H1 (cell line): ENCODE results near the gene ADD3. TPM values are rescaled to one million over a fixed set of nuclear protein-coding genes. Genes with fewer than 3 reads are reported as not detected.
"Not testable (repeated sequence)": the region's sequence is repeated elsewhere in the genome, so short reads cannot be mapped to it uniquely, and the experiment has no call there.

Experiments used
- CTCF ChIA-PET: fragments of 300-600 bp; sonication (Branson Sonifier 250); formaldehyde crosslinking; loops from one replicate; lab custom pipeline; 2021; ENCODE audit not compliant: partially characterized antibody; lab: Charles Lee
- POLR2A ChIA-PET: fragments of 300-600 bp; sonication (Branson Sonifier 250); formaldehyde crosslinking; loops from one replicate; lab custom pipeline; 2021; ENCODE audit warnings: inconsistent platforms; ENCODE audit not compliant: partially characterized antibody; lab: Charles Lee
- DNase-seq, 2 experiments: peaks; one replicate each; pipeline versions ENCODE4 v3.0.0 to v3.0.0-alpha.2; 2010 to 2022; ENCODE audit warnings: low spot score in 2 of 2, low read depth in 1 of 2, mixed read lengths in 1 of 2
- FAIRE-seq: peaks from 2 replicates; lab custom pipeline; 2011; peaks lifted over from hg19 to GRCh38; lab: Jason Lieb, UNC
- H2AFZ ChIP-seq: 2 replicates; pipeline ENCODE4 v1.8.1; 2012; ENCODE audit warnings: low read length, inconsistent platforms
- H2AK5ac ChIP-seq: 2 replicates; pipeline ENCODE4 v1.6.1; 2013; ENCODE audit warnings: low read depth, low read length
- H2BK120ac ChIP-seq: replicated peaks from 2 replicates; pipeline ENCODE3; 2013; ENCODE audit warnings: low read depth, low read length, inconsistent platforms
- H2BK12ac ChIP-seq: 2 replicates; pipeline ENCODE4 v1.6.1; 2013; ENCODE audit warnings: low read depth, low read length
- H2BK15ac ChIP-seq: 2 replicates; pipeline ENCODE4 v1.6.1; 2013; ENCODE audit warnings: low read length
- H2BK20ac ChIP-seq: 2 replicates; pipeline ENCODE4 v1.6.1; 2013; ENCODE audit warnings: low read length
- H2BK5ac ChIP-seq: 2 replicates; pipeline ENCODE4 v1.6.1; 2013; ENCODE audit warnings: low read depth, low read length
- H3K14ac ChIP-seq: 2 replicates; pipeline ENCODE4 v1.6.1; 2013; ENCODE audit warnings: inconsistent platforms; ENCODE audit not compliant: insufficient read length
- H3K18ac ChIP-seq: 2 replicates; pipeline ENCODE4 v1.6.1; 2013; ENCODE audit warnings: low read length; ENCODE audit errors: extremely low read depth
- H3K23ac ChIP-seq: 2 replicates; pipeline ENCODE4 v1.6.1; 2013; ENCODE audit warnings: inconsistent platforms; ENCODE audit not compliant: insufficient read length
- H3K23me2 ChIP-seq: 2 replicates; pipeline ENCODE4 v1.6.1; 2013; ENCODE audit warnings: low read depth, low read length
- H3K27ac ChIP-seq: 2 replicates; pipeline ENCODE4 v1.6.1; 2011; ENCODE audit warnings: low read depth, low read length, inconsistent platforms
- H3K27me3 ChIP-seq, 4 experiments: replicated peaks in 1 of 4; 1 replicate in 1 of 4; 2 replicates in 3 of 4; pipeline versions ENCODE4 v1.6.1 to v1.8.1; 2011 to 2013; ENCODE audit warnings: low read length in 3 of 4, mild to moderate bottlenecking in 3 of 4, inconsistent platforms in 2 of 4, mixed read lengths in 2 of 4, moderate library complexity in 1 of 4; ENCODE audit not compliant: control insufficient read depth in 3 of 4, insufficient read depth in 3 of 4; ENCODE audit errors: extremely low read depth in 1 of 4
- H3K36me3 ChIP-seq, 4 experiments: 2 replicates each; pipeline versions ENCODE4 v1.6.1 to v1.8.1; 2011 to 2013; ENCODE audit warnings: mild to moderate bottlenecking in 4 of 4, low read length in 3 of 4, moderate library complexity in 2 of 4, control low read depth in 1 of 4, inconsistent platforms in 1 of 4; ENCODE audit not compliant: insufficient read depth in 4 of 4, control insufficient read depth in 2 of 4
- H3K4ac ChIP-seq: replicated peaks from 2 replicates; pipeline ENCODE3; 2013; ENCODE audit warnings: low read length, low read depth, mixed read lengths, inconsistent platforms; ENCODE audit not compliant: insufficient read length
- H3K4me1 ChIP-seq, 4 experiments: replicated peaks in 1 of 4; 1 replicate in 1 of 4; 2 replicates in 3 of 4; pipeline versions ENCODE4 v1.6.1 to v1.8.1; 2011 to 2013; ENCODE audit warnings: low read length in 3 of 4, inconsistent platforms in 2 of 4, mixed read lengths in 1 of 4; ENCODE audit not compliant: insufficient read depth in 4 of 4, control insufficient read depth in 3 of 4
- H3K4me2 ChIP-seq, 2 experiments: 2 replicates each; pipeline versions ENCODE4 v1.6.1 to v1.8.1; 2011 to 2013; ENCODE audit warnings: low read depth in 2 of 2, low read length in 2 of 2, control low read depth in 1 of 2, inconsistent platforms in 1 of 2, mild to moderate bottlenecking in 1 of 2; ENCODE audit not compliant: insufficient read depth in 1 of 2
- H3K4me3 ChIP-seq, 4 experiments: fragments of 200-600, 300-600 bp in 1 of 4; sonication (generic), shearing (Covaris generic), sonication (Bioruptor Twin) in 1 of 4; 2 replicates each; pipeline versions ENCODE4 v1.5.1 to v1.8.1; 2011 to 2016; ENCODE audit warnings: low read length in 4 of 4, low read depth in 3 of 4, control low read depth in 2 of 4, inconsistent platforms in 2 of 4, mild to moderate bottlenecking in 2 of 4, mixed read lengths in 1 of 4, moderate library complexity in 1 of 4; ENCODE audit not compliant: insufficient read depth in 2 of 4; ENCODE audit errors: extremely low read depth in 1 of 4
- H3K56ac ChIP-seq: replicated peaks from 2 replicates; pipeline ENCODE3; 2013; ENCODE audit warnings: low read depth, mild to moderate bottlenecking, mixed read lengths, low read length, inconsistent platforms; ENCODE audit not compliant: insufficient read length
- H3K79me1 ChIP-seq: 2 replicates; pipeline ENCODE4 v1.6.1; 2013; ENCODE audit warnings: low read depth, low read length, control low read depth
- H3K79me2 ChIP-seq, 2 experiments: 2 replicates each; pipeline versions ENCODE4 v1.6.1 to v1.8.1; 2012 to 2013; ENCODE audit warnings: low read length in 2 of 2, mild to moderate bottlenecking in 2 of 2, inconsistent platforms in 1 of 2; ENCODE audit not compliant: insufficient read depth in 2 of 2, control insufficient read depth in 1 of 2
- H3K9ac ChIP-seq, 4 experiments: replicated peaks in 1 of 4; 1 replicate in 1 of 4; 2 replicates in 3 of 4; pipeline versions ENCODE4 v1.6.1 to v1.8.1; 2011 to 2013; ENCODE audit warnings: low read depth in 3 of 4, low read length in 3 of 4, control low read depth in 2 of 4, mild to moderate bottlenecking in 2 of 4, moderate library complexity in 2 of 4, inconsistent platforms in 1 of 4; ENCODE audit errors: extremely low read depth in 1 of 4
- H3K9me3 ChIP-seq, 2 experiments: 2 replicates each; pipeline versions ENCODE4 v1.6.1 to v1.8.1; 2012 to 2013; ENCODE audit warnings: mild to moderate bottlenecking in 2 of 2, moderate library complexity in 2 of 2, control low read depth in 1 of 2, inconsistent platforms in 1 of 2, low read depth in 1 of 2, low read length in 1 of 2, mixed read lengths in 1 of 2; ENCODE audit not compliant: insufficient read depth in 2 of 2
- H4K20me1 ChIP-seq, 2 experiments: replicated peaks in 1 of 2; 2 replicates each; pipeline versions ENCODE3 to v1.8.1; 2011 to 2013; ENCODE audit warnings: inconsistent platforms in 2 of 2, low read length in 2 of 2, mild to moderate bottlenecking in 1 of 2; ENCODE audit not compliant: insufficient read depth in 2 of 2, control insufficient read depth in 1 of 2
- H4K5ac ChIP-seq: 2 replicates; pipeline ENCODE4 v1.6.1; 2013; ENCODE audit warnings: low read length, low read depth, mixed read lengths, inconsistent platforms; ENCODE audit not compliant: insufficient read length
- H4K8ac ChIP-seq: 2 replicates; pipeline ENCODE4 v1.8.0; 2013; ENCODE audit warnings: mild to moderate bottlenecking, moderate library complexity, low read length, inconsistent platforms; ENCODE audit not compliant: insufficient read depth; ENCODE audit errors: extremely low read depth
- H4K91ac ChIP-seq: replicated peaks from 2 replicates; pipeline ENCODE3; 2013; ENCODE audit warnings: low read length, mixed read lengths, inconsistent platforms; ENCODE audit not compliant: insufficient read length
- BRCA1 ChIP-seq: IDR thresholded peaks from 2 replicates; pipeline ENCODE4 v1.6.1; 2012; ENCODE audit warnings: low read depth, low read length, improper control_type of control experiment
- CBX5 ChIP-seq: fragments of 300-800, 300-1000 bp; sonication (generic); IDR thresholded peaks from 2 replicates; pipeline ENCODE4 v1.7.1; 2016; ENCODE audit warnings: antibody characterized with exemption, low read length, low read depth
- EZH2 ChIP-seq: fragments of 200-600 bp; sonication (generic); IDR thresholded peaks from 2 replicates; pipeline ENCODE4 v1.7.1; 2012; ENCODE audit warnings: low read depth, mild to moderate bottlenecking, moderate library complexity, low read length, inconsistent platforms; ENCODE audit not compliant: severe bottlenecking
- FOSL1 ChIP-seq: IDR thresholded peaks from 2 replicates; pipeline ENCODE4 v1.6.1; 2011; ENCODE audit warnings: mild to moderate bottlenecking, low read depth, low read length, moderate library complexity; ENCODE audit not compliant: insufficient read depth
- HDAC6 ChIP-seq: IDR thresholded peaks from one replicate; pipeline ENCODE4 v1.7.1; 2012; ENCODE audit warnings: low read depth, mild to moderate bottlenecking, inconsistent platforms, low read length, moderate library complexity
- SP4 ChIP-seq: IDR thresholded peaks from 2 replicates; pipeline ENCODE4 v1.6.1; 2012; ENCODE audit warnings: low read length, inconsistent platforms
- ZNF274 ChIP-seq: IDR thresholded peaks from 2 replicates; pipeline ENCODE4 v1.7.0; 2012; ENCODE audit warnings: low read length, borderline replicate concordance; ENCODE audit errors: extremely low read depth
- WGBS, 2 experiments: shearing (Covaris generic) in 1 of 2; methylation state at CpG; one replicate each; pipeline versions ENCODE4 v1.1.6 to v1.1.7; 2013 to 2015; ENCODE audit warnings: low lambda C conversion rate in 2 of 2, mixed read lengths in 2 of 2, inconsistent platforms in 1 of 2, low coverage in 1 of 2, missing lambda C conversion rate in 1 of 2; ENCODE audit not compliant: insufficient replicate concordance in 2 of 2, insufficient coverage in 1 of 2, insufficient read length in 1 of 2; ENCODE audit errors: extremely low coverage in 1 of 2, missing lambda C conversion rate in 1 of 2; 5-methylcytosine and 5-hydroxymethylcytosine counted together
- polyA plus RNA-seq, 7 experiments: library from polyadenylated mRNA; depleted of rRNA in 3 of 7; stranded (reverse) in 5 of 7; unstranded in 2 of 7; fragments of >200 nt in 5 of 7; fragments of 200-250 nt in 2 of 7; gene quantifications; 1 replicate in 5 of 7; 2 replicates in 1 of 7; 4 replicates in 1 of 7; pipeline versions ENCODE4 v1.2.1 to v1.2.3, GENCODE V29; 2011 to 2013; ENCODE audit warnings: missing spikeins in 2 of 7, mixed read lengths in 2 of 7
- total RNA-seq: library from RNA; stranded (reverse); fragmentation: NEBNext Ultra II Directional; extraction: Animal tissue kit (Norgen Biotek cat#: 25700); gene quantifications from 2 replicates; pipeline ENCODE4 v1.2.1, GENCODE V29; 2021
- TF ChIP-seq, protein P1 (sequence below): IDR thresholded peaks from 2 replicates; pipeline ENCODE4 v1.6.1; 2012; ENCODE audit warnings: low read length, inconsistent platforms

Gene ADD3
- total and polyA plus RNA-seq, 2 of the 8 experiments (the other 6 are each of a cell fraction or from before 2014, with no cell fraction given), result 44.7 to 85.6 TPM

DNA sequence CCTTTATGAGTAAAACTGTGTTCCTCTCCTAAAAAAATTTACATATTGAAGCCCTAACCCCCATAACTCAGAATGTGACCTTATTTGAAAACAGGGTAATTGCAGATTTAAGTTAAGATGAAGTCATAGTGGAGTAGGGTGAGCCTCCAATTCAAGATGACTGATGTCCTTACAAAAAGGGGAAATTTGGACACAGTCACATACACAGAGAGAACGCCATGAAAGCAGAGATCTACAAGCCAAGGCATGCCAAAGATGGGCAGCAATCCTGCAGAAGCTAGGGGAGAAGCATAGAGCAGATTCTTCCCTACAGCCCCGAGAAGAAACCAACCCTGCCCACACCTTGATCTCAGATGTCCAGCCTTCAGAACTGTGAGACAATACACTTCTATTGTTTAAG lies 23.8 kb upstream of the ADD3 start (continued):
- TF ChIP-seq EZH2 (no peak), ZNF274 (no peak), BRCA1 (no peak), CBX5 (no peak), HDAC6 (no peak), SP4 (no peak), FOSL1 (no peak)
- TF ChIP-seq, protein P1, sequence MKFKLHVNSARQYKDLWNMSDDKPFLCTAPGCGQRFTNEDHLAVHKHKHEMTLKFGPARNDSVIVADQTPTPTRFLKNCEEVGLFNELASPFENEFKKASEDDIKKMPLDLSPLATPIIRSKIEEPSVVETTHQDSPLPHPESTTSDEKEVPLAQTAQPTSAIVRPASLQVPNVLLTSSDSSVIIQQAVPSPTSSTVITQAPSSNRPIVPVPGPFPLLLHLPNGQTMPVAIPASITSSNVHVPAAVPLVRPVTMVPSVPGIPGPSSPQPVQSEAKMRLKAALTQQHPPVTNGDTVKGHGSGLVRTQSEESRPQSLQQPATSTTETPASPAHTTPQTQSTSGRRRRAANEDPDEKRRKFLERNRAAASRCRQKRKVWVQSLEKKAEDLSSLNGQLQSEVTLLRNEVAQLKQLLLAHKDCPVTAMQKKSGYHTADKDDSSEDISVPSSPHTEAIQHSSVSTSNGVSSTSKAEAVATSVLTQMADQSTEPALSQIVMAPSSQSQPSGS, result no peak

DNA sequence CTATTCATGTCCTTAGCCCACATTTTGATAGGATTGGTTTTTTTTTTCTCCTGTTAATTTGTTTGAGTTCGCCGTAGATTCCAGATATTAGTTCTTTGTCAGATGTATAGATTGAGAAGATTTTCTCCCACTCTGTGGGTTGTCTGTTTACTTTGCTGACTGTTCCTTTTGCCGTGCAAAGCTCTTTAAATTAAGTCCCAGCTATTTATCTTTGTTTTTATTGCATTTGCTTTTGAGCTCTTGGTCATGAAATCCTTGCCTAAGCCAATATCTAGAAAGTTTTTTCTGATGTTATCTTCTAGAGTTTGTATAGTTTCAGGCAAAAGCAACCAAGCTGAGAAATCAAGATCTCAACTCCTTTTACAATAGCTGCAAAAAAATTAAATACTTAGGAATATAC lies 22.0 kb upstream of the ADD3 start:
- H2AK5ac ChIP-seq, H3K79me1 ChIP-seq, H3K23ac ChIP-seq, DNase-seq, H3K18ac ChIP-seq, H2BK12ac ChIP-seq, H4K91ac ChIP-seq, H3K36me3 ChIP-seq, H4K8ac ChIP-seq, H3K9ac ChIP-seq, H4K5ac ChIP-seq, H3K56ac ChIP-seq, H3K4ac ChIP-seq, H4K20me1 ChIP-seq, H2BK15ac ChIP-seq, H2AFZ ChIP-seq, H3K9me3 ChIP-seq, H3K79me2 ChIP-seq, H2BK20ac ChIP-seq, H3K4me1 ChIP-seq, H3K23me2 ChIP-seq, FAIRE-seq, H3K14ac ChIP-seq, H2BK120ac ChIP-seq, POLR2A ChIA-PET, H3K27me3 ChIP-seq, H2BK5ac ChIP-seq, H3K27ac ChIP-seq, H3K4me3 ChIP-seq, H3K4me2 ChIP-seq: not testable (repeated sequence)
- 92% methylated on average over 3 of the region's 3 CpGs; no CpG with 5 or more reads in 1 of the 2 experiments for WGBS, 2 experiments
- CTCF ChIA-PET, result interaction anchor here (0.8 kb wide), 1 partner anchor 132 kb away, joined by 3 read pairs; no protein-coding TSS in a partner anchor
